Neural progenitor cell (in vitro differentiated cells): ENCODE data around the gene SLC25A11.

Experiments
- EZH2 ChIP-seq: fragments of 200-600 bp; sonication (generic); IDR thresholded peaks from 2 replicates; pipeline ENCODE4 v1.6.1; 2017; ENCODE audit warnings: antibody characterized with exemption, mild to moderate bottlenecking, moderate library complexity
- EZH2phosphoT487 ChIP-seq: fragments of 200-600 bp; sonication (generic); IDR thresholded peaks from 2 replicates; pipeline ENCODE4 v1.6.1; 2017; ENCODE audit warnings: antibody characterized with exemption
- TF ChIP-seq, protein P1 (sequence below): fragments of 200-600 bp; sonication (generic); IDR thresholded peaks from 2 replicates; pipeline ENCODE4 v1.5.1; 2017; ENCODE audit warnings: antibody characterized with exemption, mild to moderate bottlenecking

- TF ChIP-seq, protein P1, sequence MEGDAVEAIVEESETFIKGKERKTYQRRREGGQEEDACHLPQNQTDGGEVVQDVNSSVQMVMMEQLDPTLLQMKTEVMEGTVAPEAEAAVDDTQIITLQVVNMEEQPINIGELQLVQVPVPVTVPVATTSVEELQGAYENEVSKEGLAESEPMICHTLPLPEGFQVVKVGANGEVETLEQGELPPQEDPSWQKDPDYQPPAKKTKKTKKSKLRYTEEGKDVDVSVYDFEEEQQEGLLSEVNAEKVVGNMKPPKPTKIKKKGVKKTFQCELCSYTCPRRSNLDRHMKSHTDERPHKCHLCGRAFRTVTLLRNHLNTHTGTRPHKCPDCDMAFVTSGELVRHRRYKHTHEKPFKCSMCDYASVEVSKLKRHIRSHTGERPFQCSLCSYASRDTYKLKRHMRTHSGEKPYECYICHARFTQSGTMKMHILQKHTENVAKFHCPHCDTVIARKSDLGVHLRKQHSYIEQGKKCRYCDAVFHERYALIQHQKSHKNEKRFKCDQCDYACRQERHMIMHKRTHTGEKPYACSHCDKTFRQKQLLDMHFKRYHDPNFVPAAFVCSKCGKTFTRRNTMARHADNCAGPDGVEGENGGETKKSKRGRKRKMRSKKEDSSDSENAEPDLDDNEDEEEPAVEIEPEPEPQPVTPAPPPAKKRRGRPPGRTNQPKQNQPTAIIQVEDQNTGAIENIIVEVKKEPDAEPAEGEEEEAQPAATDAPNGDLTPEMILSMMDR: no peak
- TF ChIP-seq EZH2 (no peak), EZH2phosphoT487 (no peak)
These were observed 48.1 kb upstream of the SLC25A11 start for GRCh38 chr17:4987767-4988567.
